Epithelial cell of proximal tubule (primary cell): ENCODE results near the gene TMEM176A. TPM values are rescaled to one million over a fixed set of nuclear protein-coding genes. Genes with fewer than 3 reads are reported as not detected.
A peak's percentile ranks its signal among the peaks of the same experiment; 100 is the strongest.

Source experiments
- DNase-seq: peaks from one replicate; pipeline ENCODE4 v3.0.0-alpha.2; 2011; ENCODE audit warnings: low read depth
- H3K4me3 ChIP-seq: 2 replicates; pipeline ENCODE4 v1.5.1; 2011; ENCODE audit warnings: low read depth, mild to moderate bottlenecking, low read length
- total RNA-seq: library from RNA; depleted of rRNA; stranded (reverse); fragments of >200 nt; gene quantifications from 2 replicates; pipeline ENCODE4 v1.2.3, GENCODE V29; 2015
- TF ChIP-seq, protein P1 (sequence below): conservative IDR thresholded peaks from 2 replicates; pipeline ENCODE4 v1.5.1; 2012; ENCODE audit warnings: low read depth, mild to moderate bottlenecking, low read length

Gene TMEM176A
- total RNA-seq, 1 donor from 2014 or later, result 12.4 TPM

DNA sequence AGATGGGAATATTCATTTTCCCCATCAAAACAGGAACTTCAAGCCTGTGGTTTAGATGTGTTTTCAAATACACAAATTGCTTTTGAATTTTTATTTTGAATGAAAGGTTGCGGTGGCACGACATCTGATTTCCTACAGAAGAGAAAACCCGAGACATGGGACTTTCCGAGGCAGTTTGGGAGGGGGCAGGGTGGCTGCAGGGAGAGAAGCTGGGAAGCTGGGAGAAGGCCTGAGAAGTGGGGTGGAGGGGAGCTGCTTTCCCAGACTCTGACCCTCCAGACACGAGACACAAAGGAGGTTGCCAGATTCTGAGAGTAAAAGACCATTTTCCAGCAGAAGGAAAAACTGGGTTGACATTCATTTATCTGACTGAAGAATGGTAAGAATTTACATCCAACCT lies 19.6 kb downstream of the TMEM176A start:
- H3K4me3 ChIP-seq, result no peak overlapping the region
- TF ChIP-seq, protein P1, sequence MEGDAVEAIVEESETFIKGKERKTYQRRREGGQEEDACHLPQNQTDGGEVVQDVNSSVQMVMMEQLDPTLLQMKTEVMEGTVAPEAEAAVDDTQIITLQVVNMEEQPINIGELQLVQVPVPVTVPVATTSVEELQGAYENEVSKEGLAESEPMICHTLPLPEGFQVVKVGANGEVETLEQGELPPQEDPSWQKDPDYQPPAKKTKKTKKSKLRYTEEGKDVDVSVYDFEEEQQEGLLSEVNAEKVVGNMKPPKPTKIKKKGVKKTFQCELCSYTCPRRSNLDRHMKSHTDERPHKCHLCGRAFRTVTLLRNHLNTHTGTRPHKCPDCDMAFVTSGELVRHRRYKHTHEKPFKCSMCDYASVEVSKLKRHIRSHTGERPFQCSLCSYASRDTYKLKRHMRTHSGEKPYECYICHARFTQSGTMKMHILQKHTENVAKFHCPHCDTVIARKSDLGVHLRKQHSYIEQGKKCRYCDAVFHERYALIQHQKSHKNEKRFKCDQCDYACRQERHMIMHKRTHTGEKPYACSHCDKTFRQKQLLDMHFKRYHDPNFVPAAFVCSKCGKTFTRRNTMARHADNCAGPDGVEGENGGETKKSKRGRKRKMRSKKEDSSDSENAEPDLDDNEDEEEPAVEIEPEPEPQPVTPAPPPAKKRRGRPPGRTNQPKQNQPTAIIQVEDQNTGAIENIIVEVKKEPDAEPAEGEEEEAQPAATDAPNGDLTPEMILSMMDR, result no peak
- peak; percentile 23 for DNase-seq

DNA sequence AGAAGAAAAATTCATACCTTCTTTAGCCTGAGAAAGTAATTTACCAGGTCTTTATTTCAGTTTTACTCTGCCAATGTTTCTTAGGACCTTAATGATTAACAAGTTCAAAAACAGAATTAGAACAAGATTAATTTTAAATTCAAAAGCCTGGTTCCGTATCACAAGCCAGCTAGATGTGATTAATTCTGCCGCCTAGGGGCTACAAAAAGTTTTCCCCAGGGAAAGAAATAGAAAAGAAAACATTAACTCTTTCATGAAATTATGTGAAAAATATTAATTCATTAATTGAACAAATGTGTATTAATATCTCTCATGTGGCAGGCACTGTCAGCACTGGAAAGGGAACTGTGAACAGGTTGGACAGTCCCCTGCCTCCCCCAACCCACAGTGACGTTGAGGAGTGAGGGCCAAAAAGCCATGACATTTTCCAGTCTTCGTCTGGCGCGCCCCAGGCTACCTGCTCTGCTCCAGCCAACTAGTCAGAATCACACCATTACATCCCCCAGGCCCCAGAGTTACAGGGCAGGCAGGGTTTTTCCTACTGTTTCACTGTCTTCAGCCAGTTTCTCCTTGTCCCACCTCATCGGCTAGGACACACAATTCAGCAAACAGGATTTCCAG lies 20.1 kb downstream of the TMEM176A start:
- TF ChIP-seq, protein P1, result peak; percentile 30
- H3K4me3 ChIP-seq, result no peak overlapping the region
- no peak for DNase-seq

DNA sequence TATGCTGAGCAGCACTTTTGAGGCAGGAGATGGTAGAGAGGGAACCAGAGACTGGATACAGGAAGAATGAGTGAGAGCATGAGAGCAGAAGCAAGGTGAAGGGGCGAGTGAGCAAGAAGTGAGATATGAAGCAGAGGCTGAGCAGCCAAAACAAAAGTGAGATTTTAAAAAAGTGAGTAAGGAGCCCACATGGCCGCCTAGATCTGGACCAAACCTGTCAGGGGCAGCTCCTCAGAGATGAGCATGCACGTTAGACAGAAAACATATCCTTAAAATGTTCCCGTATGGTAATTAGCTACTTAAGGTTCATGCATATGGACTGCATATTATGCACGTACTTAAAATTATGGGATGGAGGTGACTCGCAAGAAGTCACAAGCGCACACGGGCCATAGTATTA lies 22.5 kb downstream of the TMEM176A start:
- no peak overlapping the region for H3K4me3 ChIP-seq
- TF ChIP-seq, protein P1, result no peak
- no peak for DNase-seq

DNA sequence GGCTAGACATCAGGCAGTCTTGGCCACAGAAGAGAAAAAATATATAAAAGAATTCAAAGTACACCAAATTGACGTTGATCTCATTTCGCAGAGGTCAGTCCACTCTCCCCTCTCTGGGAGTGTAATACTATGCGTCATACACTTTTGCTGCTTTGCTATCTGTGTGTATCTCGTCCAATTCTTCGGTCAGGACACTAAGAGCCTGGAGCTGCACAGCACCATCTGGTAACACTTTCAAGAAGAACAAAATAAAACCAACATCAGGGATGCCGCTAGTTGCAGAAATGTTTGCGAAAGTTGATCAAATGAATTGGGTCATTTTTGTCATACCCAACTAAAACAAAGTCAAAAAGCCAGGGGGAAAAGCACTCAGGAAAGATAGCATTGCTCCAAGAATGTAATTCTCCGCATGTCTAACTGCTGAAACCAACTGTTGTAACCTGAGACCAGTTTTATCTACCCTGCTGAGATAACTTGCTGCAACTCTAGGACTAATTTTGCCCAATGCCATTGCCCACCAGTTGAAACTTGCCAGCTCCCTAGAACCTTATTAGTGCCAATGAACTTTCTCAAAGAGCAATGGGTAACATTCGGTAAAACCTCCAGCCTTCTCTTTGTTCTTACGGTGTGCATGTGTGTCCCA lies 23.0 kb downstream of the TMEM176A start:
- H3K4me3 ChIP-seq, result no peak overlapping the region
- no peak for DNase-seq
- TF ChIP-seq, protein P1, result no peak

DNA sequence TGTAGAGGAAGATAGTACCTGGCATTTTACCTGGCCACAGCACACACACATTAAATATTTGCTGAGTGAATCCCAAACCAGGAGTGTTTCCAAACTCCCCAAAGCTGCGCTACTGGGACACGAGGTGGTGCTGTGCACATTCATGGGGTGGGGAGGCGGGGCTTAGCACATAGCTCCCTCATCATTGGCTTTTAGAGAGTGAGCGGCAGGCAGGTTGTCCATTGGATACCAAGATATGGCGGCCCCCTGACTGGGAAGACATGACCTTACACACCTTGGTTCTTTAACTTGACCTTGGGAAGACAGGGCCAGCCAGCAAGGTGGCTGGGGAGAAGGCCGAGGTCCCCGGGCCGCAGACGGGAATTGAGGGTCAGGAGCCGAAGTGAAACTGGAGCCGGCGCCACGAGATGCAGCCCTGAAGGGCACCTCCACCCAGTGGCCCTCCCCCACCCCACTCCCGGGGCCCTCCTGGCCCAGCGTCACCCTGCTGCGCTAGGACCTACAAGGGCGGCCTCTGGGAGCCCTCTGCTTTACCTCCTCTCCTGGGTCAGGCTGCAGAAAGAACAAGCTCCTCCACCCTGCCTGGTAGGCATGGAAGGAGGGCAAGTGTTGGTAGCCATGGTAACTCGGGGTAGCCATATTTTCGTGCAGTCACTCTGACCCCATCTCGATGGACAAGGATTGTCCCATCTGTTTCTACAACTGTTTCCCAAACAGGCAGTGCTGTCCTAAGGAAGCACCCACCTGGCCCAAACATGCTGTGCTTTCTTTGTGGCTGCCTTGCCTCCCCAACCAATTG lies 24.0 kb downstream of the TMEM176A start:
- TF ChIP-seq, protein P1, result no peak

DNA sequence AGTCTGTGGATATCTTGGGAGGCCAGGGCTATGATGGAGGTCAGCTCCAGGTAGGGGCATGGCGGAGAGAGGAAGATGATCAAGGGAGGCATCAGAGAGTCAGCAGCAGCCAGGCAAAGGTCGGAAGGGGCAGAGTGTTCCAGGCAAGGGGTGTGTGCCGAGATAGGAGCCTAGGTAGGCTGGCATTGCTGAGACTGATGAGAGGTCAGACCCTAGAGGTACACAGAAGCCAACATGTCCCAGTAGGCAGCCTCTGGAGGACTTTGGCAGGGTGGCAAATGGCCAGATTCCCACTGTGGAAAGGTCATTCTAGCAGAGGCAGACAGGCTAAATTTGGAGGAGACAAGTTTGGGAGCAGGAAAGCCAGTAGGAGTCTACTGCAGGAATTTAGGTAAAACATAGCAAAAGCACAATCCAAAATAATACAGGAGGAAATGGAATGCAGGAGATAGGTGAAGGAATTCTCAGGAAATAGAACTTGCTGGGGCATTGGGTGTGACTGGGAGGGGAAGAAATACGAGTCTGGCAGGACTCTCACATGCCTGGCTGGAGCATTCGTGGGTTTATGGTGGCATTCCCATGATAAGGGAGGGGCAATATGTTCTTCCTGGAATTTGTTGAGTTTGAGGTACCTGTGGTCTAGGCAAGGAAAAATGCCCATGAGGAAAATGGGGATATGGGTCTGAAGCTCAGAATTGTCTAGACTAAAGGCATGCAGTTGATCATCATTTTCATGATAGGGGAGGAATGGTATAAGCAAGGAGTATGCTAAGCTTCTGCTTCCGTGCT lies 25.7 kb downstream of the TMEM176A start:
- DNase-seq, result no peak
- TF ChIP-seq, protein P1, result no peak
- H3K4me3 ChIP-seq, result no peak overlapping the region

More for the DNA sequence above, 24.0 kb downstream of the TMEM176A start:
- no peak overlapping the region for H3K4me3 ChIP-seq
- DNase-seq, result no peak
